GM21515 (cell line): ENCODE results near the gene CUL9.
A peak's percentile ranks its signal among the peaks of the same experiment; 100 is the strongest.
"Not testable (repeated sequence)": the region's sequence is repeated elsewhere in the genome, so short reads cannot be mapped to it uniquely, and the experiment has no call there.

Source experiments
- ATAC-seq: cut with Tn5 transposase; IDR thresholded peaks from one replicate; pipeline ENCODE4 v1.9.1; 2021; ENCODE audit not compliant: unreplicated experiment

Gene CUL9

DNA sequence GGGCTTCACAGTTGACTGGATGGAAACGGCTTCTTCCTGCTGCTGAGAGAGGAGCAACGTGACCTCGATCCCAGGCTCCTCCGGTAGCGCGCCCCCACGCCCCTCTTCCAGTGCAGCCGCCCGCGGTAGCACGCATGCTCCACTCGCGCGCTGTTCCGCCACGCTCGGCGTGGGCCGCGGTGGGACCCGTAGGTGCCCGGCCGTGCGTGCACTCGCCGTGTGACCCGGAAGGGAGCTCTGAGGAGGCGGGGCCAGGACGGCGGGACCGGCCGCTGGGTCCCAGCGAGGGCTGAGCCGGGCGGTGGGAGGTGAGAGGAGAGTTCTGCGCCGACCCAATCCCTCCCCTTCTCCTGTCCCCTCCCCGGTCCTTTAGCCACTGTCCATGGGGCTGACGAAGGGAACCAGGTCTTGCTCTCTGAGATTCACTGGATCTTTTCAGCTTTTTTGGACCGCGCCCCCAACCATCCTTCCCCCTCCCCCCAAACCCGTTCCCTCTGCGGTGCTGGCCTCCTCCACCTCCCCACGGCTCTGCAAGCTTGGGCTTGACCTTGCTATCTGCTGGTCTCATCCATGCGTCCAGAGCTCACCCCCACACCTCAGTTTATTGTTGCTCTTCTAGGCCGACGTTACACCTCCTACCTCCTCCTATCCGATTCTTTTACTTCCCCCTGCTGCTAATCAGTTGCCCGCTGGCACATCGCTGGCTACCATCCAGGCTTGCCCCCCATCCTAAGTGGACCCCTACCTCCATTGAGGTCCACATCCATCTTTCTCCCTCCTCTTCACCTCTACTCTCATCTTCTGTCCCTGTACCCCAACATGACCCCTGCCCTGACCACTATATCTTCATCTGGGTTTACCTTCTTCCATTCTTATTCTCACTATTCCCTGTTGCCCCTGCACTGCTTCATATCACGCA is at the start of gene CUL9:
TSS of gene CUL9 (plus strand) at position 255 of the 919 bp plus-strand sequence. CDS start 2,115 bp downstream, outside the sequence.
- ATAC-seq: peak; percentile 85

GRCh38 chr6:43138267-43138666 is 43.7 kb upstream of the CUL9 start:
- no peak for ATAC-seq

- not testable (repeated sequence) for ATAC-seq
These were observed 42.0 kb upstream of the CUL9 start for GRCh38 chr6:43139973-43140372.

GRCh38 chr6:43141644-43142043 is 40.4 kb upstream of the CUL9 start:
- ATAC-seq: no peak

- no peak for ATAC-seq
These were observed 39.9 kb upstream of the CUL9 start for GRCh38 chr6:43142101-43142500.

GRCh38 chr6:43143235-43144128 is 38.5 kb upstream of the CUL9 start:
- peak; percentile 68 for ATAC-seq

GRCh38 chr6:43144879-43145278 is 37.1 kb upstream of the CUL9 start:
- ATAC-seq: no peak

- ATAC-seq: no peak
These were observed 35.7 kb upstream of the CUL9 start for GRCh38 chr6:43146261-43146660.

DNA sequence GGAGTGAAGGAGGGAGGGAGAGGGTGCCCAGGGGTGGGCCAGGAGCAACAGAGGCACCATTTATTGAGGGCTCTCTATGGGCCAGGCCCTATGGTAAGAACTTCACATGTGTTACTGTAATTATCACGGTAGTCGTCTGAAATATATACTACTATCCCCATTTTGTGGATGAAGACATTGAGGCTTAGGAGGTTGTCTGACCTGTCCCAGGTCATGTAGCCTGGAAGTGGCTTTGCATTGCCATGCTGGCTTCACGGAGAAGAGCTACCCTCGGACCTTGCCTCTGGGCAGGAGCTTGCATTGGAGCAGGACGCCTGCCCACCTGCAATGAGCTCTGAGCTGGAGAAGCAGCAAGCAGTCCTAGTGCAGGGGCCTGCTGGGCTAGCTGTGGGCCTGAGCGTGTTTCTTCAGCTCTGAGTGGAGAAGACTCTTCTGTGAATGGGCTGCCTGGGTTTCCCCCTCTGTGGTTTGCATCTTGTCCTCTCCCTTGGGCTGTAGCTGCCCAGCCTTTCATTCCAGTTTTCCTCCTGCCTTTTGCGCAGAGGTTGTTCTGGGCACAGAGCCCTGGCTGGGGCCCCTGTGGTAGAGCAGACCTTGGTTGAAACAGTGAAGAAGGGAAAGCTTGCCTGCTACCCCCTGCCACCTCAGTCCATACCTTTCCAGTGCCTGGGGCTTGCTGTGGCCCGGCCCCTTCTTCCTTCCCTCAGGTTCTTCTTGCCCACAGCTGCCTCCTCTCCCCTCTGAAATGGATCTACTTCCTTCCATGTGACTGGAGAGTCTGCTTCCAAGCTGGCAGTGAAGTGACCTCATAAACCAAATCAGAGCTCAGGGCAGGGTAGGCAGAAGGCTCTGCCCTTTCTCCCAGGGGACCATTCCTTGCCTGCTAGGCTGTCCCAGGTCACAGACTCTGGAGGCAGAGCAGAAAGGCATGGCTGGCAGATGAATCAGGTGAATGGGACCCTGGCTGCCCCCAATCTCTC is 35.0 kb upstream of the CUL9 start:
- ATAC-seq: no peak

GRCh38 chr6:43147691-43148477 is 34.1 kb upstream of the CUL9 start:
- ATAC-seq: no peak

DNA sequence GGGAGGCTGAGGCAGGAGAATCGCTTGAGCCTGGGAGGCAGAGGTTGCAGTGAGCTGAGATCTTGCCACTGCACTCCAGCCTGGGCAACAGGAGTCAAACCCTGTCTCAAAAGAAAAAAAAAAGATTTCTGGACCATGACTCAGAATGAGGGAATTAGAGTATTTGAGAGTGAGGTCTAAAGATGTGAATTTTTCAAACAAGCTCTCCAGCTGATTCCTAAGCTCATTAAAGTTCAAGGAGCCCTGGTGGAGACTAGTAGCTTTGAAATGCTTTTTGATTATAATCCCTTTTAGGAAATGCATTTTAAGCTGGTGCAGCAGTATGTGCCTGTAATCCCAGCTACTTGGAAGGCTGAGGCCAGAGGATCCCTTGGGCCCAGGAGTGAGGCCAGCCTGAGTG is 32.7 kb upstream of the CUL9 start:
- ATAC-seq: no peak

GRCh38 chr6:43150051-43150751 is 31.8 kb upstream of the CUL9 start:
- no peak for ATAC-seq

GRCh38 chr6:43159599-43159998 is 22.4 kb upstream of the CUL9 start:
- no peak for ATAC-seq

DNA sequence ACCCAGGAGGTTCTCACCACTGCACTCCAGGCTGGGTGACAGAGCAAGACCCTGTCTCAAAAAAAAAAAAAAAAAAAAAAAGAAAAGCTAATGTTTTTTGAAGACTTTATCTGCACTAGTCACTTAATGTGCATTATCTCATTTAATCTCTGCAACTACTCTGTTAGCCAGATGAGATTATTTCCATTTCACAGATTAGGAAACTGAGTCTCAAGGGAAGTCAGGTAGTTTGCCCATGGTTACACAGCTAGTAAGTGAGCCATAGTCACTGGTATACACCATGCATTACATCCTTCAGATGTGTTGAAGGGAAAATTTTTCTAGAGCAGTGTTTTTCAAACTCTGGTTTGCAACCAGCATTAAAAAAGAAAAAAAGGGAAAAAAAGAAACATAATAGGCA is 18.1 kb upstream of the CUL9 start:
- ATAC-seq: no peak

GRCh38 chr6:43170417-43170930 is 11.5 kb upstream of the CUL9 start:
- no peak for ATAC-seq

DNA sequence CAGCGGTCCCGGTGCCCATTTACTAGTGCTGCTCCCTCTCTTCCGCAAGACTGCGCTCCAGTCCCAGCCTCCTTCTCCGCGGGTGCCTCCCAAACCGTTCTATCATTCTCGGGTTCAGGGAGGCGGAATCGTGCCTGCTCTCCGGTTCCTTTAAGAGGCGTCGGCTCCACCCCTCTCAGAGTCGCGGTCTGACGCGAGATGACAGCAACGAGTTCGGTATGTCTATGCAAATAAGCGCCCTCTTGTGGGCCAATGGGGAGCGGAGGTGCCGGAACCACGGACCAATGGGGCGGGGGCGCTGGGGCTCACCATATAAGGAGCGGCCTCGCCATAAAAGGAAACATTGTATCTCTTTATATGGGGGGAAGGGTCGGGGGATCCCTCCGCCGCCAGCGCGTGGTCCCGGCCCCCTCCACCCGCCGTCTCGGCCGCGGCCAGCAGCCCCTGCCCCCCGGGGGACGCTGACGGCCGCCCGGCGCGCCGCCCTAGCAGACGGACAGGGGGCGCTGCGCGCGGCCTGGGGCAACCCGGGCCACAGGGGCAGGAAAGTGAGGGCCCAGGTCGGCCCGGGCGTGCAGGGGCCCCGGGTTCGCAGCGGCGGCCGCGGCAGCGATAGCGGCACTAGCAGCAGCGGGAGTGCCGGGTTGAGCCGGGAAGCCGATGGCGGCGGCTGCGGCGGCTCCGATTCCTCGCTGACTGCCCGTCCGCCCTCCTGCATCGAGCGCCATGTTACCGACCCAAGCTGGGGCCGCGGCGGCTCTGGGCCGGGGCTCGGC is 10.9 kb upstream of the CUL9 start, which contains the start of gene SRF:
TSS of gene SRF (plus strand) at position 339 of the 776 bp plus-strand sequence. CDS start at position 727, 388 bp downstream.
- ATAC-seq: peak; percentile 54

GRCh38 chr6:43171707-43172103 is 10.3 kb upstream of the CUL9 start:
- ATAC-seq: no peak
